H4 (cell line): ENCODE data around the gene ZNF503. TPM values are rescaled to one million over a fixed set of nuclear protein-coding genes. Genes with fewer than 3 reads are reported as not detected.

Experiments used
- DNase-seq: peaks from one replicate; pipeline ENCODE4 v3.0.0-alpha.2; 2015; ENCODE audit warnings: low spot score
- total RNA-seq: library from RNA; depleted of rRNA; stranded (reverse); fragments of >200 nt; shearing (Covaris generic); gene quantifications from 2 replicates; pipeline ENCODE4 v1.2.3, GENCODE V29; 2014; rRNA removed

ZNF503 gene, protein sequence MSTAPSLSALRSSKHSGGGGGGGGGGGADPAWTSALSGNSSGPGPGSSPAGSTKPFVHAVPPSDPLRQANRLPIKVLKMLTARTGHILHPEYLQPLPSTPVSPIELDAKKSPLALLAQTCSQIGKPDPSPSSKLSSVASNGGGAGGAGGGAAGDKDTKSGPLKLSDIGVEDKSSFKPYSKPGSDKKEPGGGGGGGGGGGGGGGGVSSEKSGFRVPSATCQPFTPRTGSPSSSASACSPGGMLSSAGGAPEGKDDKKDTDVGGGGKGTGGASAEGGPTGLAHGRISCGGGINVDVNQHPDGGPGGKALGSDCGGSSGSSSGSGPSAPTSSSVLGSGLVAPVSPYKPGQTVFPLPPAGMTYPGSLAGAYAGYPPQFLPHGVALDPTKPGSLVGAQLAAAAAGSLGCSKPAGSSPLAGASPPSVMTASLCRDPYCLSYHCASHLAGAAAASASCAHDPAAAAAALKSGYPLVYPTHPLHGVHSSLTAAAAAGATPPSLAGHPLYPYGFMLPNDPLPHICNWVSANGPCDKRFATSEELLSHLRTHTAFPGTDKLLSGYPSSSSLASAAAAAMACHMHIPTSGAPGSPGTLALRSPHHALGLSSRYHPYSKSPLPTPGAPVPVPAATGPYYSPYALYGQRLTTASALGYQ
- total RNA-seq = 3.4 and 3.7 TPM in 2 replicates

- DNase-seq = peak; percentile 94
Observed at GRCh38 chr10:75401569-75402485, at the start of gene ZNF503. Gene ZNF503, minus strand, starts transcription at chr10:75401764. Its CDS starts 345 bp downstream, at chr10:75401419.

GRCh38 chr10:75450644-75451640 lies 49.4 kb upstream of the ZNF503 start:
- DNase-seq = no peak

DNA sequence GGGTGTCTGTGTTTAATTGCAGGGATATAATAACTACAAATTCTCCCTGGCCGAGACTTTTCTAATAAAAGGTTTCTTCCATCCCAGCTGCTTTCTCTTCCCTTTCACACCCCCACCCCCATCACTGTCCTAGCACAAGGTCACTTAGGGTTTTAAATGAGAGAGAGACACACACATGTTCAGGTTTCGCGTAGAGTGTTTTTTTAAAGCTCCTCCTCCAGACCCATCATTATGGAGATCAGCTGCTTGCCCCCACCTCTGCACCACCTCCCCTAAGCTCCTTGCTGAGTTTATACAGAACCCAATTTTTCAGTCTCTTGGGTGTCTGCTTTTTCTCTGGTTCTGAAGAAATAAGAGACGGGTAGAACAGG lies 48.5 kb upstream of the ZNF503 start:
- DNase-seq = no peak

GRCh38 chr10:75449382-75450074 lies 48.0 kb upstream of the ZNF503 start:
- DNase-seq = no peak

GRCh38 chr10:75448166-75448565 lies 46.6 kb upstream of the ZNF503 start:
- DNase-seq = no peak

DNA sequence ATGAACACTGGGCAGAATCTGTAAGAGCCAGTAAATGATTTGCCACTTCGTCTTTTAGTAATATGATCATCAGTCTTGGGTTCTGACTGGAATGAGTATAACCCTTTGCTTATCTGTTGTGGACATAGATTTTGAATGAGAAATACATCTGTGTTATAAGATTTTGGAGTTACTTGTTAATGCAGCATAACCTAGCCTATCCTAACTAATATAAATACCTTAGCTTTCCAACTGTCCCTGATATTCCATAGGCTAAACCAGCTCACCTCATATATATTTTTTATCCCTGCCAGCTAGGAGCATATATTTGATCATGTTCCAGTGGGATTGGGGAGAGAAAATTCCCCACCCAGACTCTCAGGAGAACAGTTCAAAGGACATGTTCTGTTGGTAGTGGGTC lies 44.9 kb upstream of the ZNF503 start:
- DNase-seq = no peak

DNA sequence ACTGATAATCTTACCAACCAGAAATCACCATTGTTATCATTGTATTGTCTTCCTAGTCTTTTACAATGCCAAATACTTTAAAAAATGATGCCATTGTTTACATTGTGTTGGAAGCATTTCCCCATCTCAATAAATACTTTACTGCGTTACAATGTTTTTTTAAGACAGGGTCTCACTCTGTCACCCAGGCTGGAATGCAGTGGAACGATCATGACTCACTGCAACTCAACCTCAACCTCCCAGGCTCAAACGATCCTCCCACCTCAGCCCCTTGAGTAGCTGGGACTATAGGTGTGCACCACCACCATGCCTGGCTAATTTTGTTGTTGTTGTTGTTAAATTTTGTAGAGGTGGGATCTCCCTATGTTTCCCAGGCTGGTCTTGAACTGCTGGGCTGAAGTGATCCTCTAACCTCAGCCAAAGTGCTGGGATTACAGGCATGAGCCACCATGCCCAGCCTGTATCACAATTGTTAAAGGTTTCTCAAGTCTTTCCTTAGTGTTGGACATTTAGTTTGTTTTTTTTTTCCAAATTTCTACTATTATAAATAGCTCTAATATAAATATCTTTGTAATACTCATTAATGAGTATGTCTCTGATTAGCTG lies 43.3 kb upstream of the ZNF503 start:
- no peak for DNase-seq

DNA sequence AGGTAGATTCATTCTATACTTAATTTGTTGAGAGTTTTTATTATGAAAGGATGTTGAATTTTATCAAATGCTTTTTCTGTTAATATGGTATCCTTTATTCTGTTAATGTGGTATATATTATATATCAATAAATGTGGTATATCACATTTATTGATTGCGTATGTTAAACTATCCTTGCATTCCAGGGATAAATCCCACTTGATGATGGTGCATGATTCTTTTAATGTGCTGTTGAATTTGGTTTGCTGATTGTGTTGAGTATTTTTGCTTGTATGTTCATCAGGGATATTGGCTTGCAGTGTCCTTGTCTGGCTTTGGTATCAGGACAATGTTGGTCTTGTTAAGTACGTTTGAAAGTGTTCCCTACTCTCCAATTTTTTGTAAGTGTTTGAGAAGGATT lies 41.8 kb upstream of the ZNF503 start:
- DNase-seq = no peak

DNA sequence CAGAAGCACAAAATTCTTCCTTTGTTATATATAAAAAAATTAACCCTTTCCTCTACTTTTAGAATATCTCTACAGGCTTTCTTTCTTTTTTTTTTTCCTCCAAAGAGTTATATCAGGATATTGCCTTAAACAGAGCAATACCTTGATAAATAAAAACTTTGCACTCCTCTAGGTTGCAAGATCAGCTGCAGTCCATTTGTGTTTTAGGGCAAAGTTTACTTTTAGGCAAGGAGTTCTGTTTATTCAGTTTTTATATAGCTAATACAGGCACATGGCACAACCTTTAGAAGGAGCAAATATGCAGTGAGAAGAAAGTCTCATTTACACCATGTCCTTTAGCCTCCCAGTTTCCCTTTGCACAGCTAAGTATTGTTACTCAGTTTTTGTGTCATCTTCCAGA lies 40.1 kb upstream of the ZNF503 start:
- DNase-seq = no peak

DNA sequence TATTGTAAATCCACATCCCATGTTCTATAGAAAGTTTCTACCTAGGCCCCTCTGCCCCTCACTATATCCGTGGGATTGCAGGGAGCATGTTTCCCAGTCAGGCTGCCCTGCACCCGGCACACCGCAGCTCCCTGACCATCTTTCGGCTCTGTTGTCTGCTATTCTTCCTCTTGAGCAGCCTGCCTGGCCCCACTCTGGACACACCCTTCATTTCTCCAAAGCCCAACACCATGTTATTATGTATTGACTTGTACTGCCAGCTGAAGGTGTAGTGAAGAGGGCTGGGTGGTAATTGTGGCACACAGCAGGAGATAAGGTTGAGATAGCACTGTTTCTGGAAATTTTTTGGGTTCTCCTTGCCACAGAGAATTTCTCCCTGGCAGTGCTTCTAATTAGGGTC lies 39.6 kb upstream of the ZNF503 start:
- DNase-seq = no peak

GRCh38 chr10:75440271-75440793 lies 38.8 kb upstream of the ZNF503 start:
- no peak for DNase-seq

- no peak for DNase-seq
Observed at GRCh38 chr10:75439811-75440210, 38.2 kb upstream of the ZNF503 start.

DNA sequence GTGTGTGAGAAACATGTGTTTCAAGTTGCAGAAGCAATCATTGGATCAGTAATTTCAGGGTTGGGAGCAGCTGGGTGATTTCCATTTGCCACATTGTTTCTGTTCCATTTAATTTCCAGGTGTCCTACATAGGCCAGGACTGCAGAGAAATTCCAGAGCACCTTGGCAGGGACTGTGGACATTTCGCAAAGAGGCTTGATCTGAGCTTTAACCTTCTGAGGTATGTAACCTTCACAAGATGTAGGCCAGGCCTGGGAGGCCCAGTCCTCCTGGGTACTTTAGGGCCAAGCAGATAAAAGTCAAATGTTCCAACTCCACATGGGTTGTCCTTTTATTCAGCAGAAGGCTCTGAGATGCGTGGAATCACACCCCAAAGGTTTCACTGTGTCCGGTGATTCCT lies 36.7 kb upstream of the ZNF503 start:
- no peak for DNase-seq

DNA sequence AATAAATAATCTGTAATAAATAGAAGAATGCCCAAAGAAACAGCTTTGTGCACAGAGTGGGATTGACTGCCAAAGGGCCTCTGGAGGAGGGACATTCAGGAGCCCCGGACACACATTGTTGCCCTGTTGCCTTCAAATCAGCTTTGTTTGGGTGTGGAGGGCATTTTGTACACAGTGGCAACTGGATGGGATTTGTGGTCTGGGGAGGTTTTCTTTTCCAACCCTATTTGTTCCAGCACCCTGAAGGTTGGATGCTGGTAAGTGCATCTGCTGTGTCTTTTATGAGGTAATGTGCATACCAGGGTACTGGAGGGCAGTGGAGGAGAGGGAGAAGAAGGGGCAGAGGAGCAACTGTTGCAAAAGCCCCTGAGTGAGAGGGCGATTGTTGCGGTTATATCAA lies 36.1 kb upstream of the ZNF503 start:
- DNase-seq = no peak

GRCh38 chr10:75436896-75437295 lies 35.3 kb upstream of the ZNF503 start:
- no peak for DNase-seq

- no peak for DNase-seq
Observed at GRCh38 chr10:75435291-75435690, 33.7 kb upstream of the ZNF503 start.

GRCh38 chr10:75434291-75434690 lies 32.7 kb upstream of the ZNF503 start:
- no peak for DNase-seq

- DNase-seq = no peak
Observed at GRCh38 chr10:75433216-75433615, 31.7 kb upstream of the ZNF503 start.

- no peak for DNase-seq
Observed at GRCh38 chr10:75432763-75433162, 31.2 kb upstream of the ZNF503 start.

- DNase-seq = no peak
Observed at GRCh38 chr10:75432176-75432575, 30.6 kb upstream of the ZNF503 start.
